ENCODE measurements around the gene NR6A1.

- TF ChIP-seq CTCF (conservative IDR thresholded peaks at IDR 0.05 in 1 of 2, IDR thresholded peaks at IDR 0.05 in 1 of 2; ENCODE audit: extremely low read depth in 1 of 2, insufficient read depth in 1 of 2, low read depth in 1 of 2, low read length in 2 of 2) (no peak), EZH2 (IDR thresholded peaks at IDR 0.05; ENCODE audit: borderline replicate concordance, low read length) (no peak)
These were observed 263.2 kb downstream of the NR6A1 start for GRCh38 chr9:124507880-124508423.

Data from mammary epithelial cell (primary cell).